ENCODE measurements around the gene ERC2.

Gene ERC2

GRCh38 chr3:55620351-55621025 is 847.8 kb downstream of the ERC2 start:
- no peak for DNase-seq (ENCODE audit: low read depth)

DNA sequence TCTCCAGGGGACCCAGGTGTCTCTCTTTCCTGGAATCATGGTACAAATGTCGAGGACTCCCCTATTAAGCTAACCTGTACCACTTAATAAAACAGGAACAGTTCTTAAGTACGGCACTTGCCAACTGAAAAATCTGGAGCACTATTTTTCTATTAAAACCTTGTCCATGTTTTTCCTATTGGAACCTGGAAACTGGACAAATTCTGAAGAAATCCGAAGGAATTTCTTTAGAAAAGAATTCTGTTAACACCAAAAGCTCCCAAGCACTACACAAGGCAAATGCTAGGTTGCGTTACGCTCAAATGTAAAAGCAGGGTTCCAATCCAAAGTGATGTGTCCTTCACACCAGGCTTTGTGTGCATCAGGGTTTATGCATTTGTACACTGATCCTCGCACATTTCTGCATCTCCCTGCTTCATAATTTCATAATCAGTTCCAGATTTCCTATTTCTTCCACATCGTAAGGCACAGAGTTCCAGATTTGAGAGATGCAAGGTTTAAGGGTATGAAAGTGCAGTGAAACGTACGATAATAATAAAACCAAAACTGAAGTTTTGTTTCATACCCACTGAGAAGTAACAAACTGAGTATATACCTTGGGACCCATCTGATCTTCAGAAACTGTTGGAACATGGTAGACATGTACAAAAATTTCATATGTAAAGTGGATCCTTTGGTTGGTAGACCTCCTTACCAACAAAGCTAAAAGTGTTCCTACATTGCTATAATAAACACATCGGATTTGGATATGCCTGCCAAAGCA is 849.0 kb downstream of the ERC2 start:
- DNase-seq (ENCODE audit: low read depth), result no peak

- no peak for DNase-seq (ENCODE audit: low read depth)
These were observed 850.9 kb downstream of the ERC2 start for GRCh38 chr3:55617385-55617784.

- DNase-seq (ENCODE audit: low read depth), result no peak
These were observed 851.5 kb downstream of the ERC2 start for GRCh38 chr3:55616803-55617202.

GRCh38 chr3:55615694-55616295 is 852.5 kb downstream of the ERC2 start:
- no peak for DNase-seq (ENCODE audit: low read depth)

- DNase-seq (ENCODE audit: low read depth), result no peak
These were observed 853.1 kb downstream of the ERC2 start for GRCh38 chr3:55615039-55615693.

DNA sequence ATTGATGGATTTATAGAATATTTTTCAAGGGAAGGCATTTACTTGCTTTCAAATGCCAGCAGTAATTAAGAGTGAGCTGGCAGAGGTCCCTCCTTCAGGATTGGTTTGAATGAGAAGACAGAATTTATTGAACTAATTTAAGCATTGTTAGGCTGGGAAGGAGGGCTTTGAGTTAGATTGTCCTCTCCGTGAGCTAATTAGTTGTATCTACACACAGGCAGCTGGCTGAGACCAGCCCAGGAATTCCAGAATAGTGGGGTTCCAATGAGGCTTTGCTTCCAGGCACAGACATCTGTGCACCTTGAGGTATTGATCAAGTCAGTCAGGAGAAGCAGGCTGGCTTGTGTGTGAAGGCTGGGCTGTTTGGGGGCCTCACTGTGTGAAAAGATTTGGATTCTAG is 857.1 kb downstream of the ERC2 start:
- DNase-seq (ENCODE audit: low read depth), result no peak

DNA sequence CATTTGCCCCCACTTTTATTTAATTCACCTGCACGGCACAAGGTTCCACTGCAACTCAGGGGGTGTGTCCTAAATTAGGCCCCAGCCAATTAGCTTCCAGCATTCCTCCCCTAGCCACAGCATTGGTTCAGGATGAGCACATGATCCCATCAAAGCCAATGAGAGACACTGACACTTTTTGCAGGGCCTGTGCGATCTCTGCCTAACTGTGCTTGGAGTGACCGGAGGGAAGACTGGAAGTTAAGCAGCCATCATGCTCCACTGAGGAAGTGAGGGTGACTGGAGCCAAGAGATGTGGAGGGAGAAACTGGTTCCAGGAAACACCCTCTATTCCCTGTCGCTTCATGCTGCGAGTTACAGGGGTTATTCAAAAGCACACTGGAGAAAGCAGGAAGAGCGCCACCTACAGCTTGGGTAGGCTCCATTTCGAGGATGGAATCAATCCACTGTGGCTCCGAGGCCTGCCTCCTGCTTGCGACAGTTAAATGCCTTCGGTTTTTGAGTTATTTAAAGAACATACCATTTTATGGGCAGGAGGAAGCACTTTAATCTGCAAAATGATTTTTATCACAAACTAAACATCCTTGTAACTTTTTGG is 858.9 kb downstream of the ERC2 start:
- no peak for DNase-seq (ENCODE audit: low read depth)

DNA sequence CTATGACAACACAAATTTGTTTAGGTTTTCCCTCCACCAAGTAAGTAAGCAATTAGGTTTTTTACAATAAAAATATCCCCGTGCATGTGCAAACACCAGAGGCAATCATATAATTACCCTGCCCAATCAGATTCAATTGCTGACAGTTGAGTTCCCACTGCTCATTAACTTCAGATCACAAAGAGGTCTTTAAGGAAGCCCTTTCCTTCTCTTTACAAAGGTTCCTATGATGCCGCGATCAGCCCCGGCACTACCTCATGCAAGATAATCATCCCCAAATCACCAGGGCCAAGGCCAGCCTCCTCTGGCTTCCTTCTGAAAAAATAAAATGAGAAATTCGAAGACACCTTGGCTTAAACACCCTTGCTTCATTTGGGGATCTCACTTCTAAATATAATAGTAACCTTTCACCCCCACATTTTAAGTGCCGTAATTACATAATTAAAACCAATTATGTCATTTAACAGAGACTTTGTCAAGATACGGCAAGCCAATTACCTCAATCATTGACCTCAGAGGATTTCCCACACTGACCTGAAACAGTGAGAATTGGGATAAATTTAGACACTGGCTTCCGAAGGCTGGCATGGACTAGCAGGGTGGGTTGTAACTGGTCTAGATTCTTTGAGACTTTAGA is 859.8 kb downstream of the ERC2 start:
- no peak for DNase-seq (ENCODE audit: low read depth)

- no peak for DNase-seq (ENCODE audit: low read depth)
These were observed 860.4 kb downstream of the ERC2 start for GRCh38 chr3:55607844-55608243.

DNA sequence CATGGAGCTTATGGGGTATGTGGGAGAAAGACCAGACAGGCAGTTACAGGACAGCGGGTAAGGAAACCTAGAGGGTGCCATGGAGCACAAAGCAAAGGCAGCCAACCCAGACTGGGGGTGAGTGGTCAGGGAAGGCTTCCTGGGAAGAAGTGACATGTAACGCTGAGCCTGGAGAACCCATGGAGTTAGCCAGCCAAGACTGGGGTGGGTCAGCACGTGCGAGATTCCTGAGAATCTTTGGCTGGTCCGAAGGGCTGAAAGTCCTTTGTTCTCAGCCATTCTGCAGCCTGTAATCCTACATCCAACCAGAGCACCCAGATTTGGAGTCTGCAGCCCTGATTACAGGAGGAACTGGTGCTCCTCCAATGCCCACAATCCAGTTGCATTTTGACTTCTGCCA is 861.1 kb downstream of the ERC2 start:
- no peak for DNase-seq (ENCODE audit: low read depth)

DNA sequence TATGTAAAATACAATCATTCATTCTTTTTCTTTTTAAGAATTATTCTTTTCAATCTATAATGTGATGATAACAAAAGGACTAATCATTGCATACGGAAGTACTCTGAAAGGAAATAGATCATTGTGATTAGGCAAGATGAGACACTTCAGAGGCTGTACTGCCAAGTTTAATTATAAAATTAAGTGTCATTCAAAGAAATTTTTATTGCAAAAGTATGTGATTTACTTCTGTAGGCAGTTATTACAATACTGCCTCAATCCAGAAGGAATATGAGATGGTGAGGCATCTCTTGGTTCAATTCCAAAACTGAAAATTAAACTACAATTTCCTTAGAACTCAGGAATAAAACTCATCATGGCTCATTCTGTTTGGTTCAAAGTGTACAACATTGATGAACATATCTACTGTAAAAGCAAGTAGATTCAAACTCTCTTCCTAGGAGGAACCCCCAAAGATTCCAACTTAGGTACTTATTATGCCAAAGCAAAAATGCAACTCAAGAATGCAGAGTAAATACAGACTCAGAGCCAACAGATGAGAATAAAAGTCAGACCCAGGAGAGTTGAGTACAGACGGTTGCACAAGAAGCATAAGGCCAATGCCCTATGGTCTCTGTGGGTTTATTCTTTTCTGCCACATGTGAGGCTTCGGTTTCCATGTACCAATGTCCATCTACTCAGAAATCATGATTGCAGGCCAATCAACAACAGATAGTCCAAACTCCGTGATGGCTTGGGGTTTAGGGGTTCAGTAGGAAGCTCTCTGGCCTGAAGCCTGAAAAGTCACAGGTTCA is 862.6 kb downstream of the ERC2 start:
- no peak for DNase-seq (ENCODE audit: low read depth)

DNA sequence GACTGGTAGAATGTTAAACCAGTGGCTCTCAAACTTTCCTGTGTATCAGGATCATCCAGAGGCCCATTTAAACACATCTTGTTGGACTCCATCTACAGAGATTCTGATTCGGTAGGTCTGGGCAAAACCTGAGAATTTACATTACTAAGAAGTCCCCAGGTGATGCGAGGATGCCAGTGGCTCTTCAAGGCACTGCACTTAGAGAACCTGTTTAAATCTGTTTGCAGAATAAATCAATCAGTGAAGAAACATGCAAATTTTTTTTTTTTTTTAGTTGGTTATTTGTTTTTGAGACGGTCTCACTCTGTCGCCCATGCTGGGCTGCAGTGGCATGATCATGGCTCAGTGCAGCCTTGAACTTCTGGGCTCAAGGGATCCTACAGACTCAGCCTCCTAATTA is 863.4 kb downstream of the ERC2 start:
- no peak for DNase-seq (ENCODE audit: low read depth)

DNA sequence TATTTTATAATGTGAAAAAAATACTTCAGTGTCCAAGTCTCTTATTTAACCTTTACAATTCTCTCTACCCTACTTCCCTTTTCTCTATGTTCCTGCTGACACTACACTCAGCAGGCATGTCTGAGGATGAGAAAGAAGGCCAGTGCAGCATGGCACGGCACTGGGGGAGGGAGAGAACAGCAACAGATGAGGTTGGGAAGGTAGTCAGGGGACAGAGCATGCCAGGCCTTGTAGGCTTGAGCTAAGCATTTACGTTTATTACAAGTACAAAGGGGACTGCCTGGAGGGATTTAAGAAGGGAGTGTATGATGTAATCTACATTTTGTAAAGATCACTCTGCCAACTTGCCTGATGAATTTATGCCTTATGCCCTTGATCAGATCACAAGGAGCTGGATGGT is 863.9 kb downstream of the ERC2 start:
- DNase-seq (ENCODE audit: low read depth), result no peak

DNA sequence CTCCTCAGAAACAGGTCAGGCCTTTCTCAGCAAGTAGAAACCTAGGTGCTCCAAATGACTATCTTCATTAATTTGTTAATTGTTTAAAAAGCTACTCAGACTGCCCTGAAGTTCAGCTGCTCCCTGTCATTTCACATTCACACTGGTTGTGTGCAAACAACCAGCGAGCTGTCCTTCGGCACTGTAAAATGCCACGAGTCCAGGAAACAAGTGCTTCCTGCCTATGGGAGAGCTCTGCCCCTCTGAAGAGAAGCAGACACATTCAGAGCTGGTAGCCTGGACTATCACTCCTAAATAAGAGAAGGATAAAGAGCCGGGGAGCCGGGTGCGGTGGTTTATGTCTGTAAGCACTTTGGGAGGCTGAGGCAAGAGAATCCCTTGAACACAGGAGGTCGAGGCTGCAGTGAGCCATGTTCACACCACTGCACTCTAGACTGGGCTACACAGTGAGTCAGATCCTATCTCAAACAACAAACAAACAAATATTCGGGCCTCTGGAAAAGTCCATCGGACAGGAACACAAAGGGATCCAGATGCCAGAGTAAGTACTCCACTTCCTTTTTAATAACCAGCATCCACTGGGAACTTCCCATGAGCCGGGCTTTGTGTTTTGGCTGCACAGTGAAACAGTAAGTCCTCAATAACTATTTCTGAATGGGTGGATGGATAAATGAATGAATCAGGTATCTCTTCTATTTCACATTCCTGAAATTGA is 866.7 kb downstream of the ERC2 start:
- no peak for DNase-seq (ENCODE audit: low read depth)

DNA sequence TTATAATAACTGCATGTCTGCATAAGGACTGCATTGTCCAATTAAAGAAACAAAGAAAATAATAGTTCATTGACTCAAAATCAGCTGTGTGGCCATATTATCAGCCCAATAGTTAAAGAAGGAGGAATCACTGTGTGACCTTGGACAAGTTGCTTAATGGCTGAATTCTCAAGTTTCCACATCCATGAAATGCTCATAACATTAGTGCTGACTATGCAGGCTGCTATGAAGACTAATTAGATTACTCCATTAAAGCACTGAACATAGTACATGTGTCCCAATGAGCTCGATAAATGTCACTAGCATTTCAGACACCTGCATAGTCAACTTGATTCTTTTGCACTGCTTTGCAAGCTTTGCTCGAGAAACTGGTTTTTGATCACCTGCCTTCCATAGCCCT is 870.0 kb downstream of the ERC2 start:
- DNase-seq (ENCODE audit: low read depth), result no peak

GRCh38 chr3:55597641-55598040 is 870.6 kb downstream of the ERC2 start:
- no peak for DNase-seq (ENCODE audit: low read depth)

- DNase-seq (ENCODE audit: low read depth), result no peak
These were observed 872.1 kb downstream of the ERC2 start for GRCh38 chr3:55596212-55596611.

- no peak for DNase-seq (ENCODE audit: low read depth)
These were observed 872.8 kb downstream of the ERC2 start for GRCh38 chr3:55595420-55595819.

- no peak for DNase-seq (ENCODE audit: low read depth)
These were observed 875.7 kb downstream of the ERC2 start for GRCh38 chr3:55592572-55592971.

- no peak for DNase-seq (ENCODE audit: low read depth)
These were observed 876.4 kb downstream of the ERC2 start for GRCh38 chr3:55591888-55592287.

All from stimulated activated CD8-positive, alpha-beta memory T cell treated with anti-CD3 and anti-CD28 coated beads, Interleukin-15, amount 100 ng/mL, for 24 hours (primary cell).